Measurements from ENCODE around the gene FGFR2. TPM values are rescaled to one million over a fixed set of nuclear protein-coding genes. Genes with fewer than 3 reads are reported as not detected.

Gene FGFR2
- total RNA-seq, 1 donor from 2014 or later: 88.3 TPM

- DNase-seq (ENCODE audit: low spot score in 2 of 2, unreplicated experiment in 2 of 2): no peak
- Mint-ChIP-seq H3K4me3 (no peak overlapping the region), H3K9me3 (no peaks in the 10 kb centered on the region), H3K36me3 (peaks cover under 1% of the 10 kb centered on the region), H3K4me1 (peaks cover 68% of the 10 kb centered on the region), H3K27ac (peak overlapping the region; percentile 96), H3K27me3 (ENCODE audit: low read depth) (no peaks in the 10 kb centered on the region)
- TF ChIP-seq CTCF (IDR thresholded peaks at IDR 0.05; ENCODE audit: unreplicated experiment): no peak
Observed at GRCh38 chr10:121577568-121577967, 20.7 kb downstream of the FGFR2 start.

DNA sequence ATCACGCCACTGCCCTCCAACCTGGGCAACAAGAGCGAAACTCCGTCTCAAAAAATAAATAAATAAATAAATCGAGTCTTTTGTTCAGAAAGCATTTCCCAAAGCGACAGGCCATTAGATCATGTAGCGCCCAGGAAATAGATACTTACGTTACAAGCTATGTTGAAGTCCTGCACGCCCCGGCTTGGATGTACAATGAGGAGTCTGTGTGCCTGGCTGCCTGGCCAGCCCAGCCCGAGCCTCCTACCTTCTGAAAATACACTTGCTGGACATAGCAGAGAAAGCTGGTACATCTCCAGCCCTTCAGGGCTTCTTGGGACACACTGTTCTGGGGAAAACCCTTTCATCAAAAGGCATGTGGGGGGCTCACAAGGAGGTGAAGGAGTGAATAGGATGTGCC is 22.1 kb downstream of the FGFR2 start:
- Mint-ChIP-seq H3K36me3 (no peaks in the 10 kb centered on the region), H3K9me3 (no peaks in the 10 kb centered on the region), H3K4me1 (peaks cover 67% of the 10 kb centered on the region), H3K27me3 (ENCODE audit: low read depth) (no peaks in the 10 kb centered on the region), H3K4me3 (no peak overlapping the region), H3K27ac (peak overlapping the region; percentile 6)
- no peak for DNase-seq (ENCODE audit: low spot score in 2 of 2, unreplicated experiment in 2 of 2)
- no peak for TF ChIP-seq CTCF (IDR thresholded peaks at IDR 0.05; ENCODE audit: unreplicated experiment)

DNA sequence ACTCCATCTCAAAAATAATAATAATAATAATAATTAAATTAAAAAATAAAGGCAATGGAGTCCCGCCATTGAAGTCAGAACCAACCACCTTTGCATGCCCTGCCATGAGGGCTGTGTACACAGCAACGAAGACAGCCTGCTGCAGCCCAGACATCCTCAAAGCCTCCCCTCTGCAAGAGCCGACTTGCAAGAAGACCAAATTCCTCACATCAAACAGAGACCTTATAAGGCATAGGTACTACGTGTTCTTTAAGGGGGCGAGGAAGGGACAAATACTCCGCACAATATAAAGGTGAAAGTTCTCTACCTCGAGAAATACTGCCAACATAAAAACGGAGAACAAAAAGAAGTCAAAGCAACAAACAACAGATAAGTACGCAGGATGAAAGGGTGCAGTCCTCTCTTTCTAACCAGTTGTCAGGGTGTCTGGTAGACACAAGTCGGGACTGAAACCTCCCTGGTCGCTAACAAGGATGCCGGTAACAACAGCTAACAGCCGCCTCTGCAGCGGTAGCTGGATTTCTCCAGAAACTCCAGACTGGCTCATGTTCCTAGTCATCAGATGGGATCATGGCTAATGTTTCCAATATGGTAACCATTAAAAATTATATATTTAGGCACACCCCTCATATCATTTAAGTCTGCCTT is 23.6 kb downstream of the FGFR2 start:
- H3K4me1 Mint-ChIP-seq: peaks cover 62% of the 10 kb centered on the region

GRCh38 chr10:121573538-121573941 is 24.7 kb downstream of the FGFR2 start:
- H3K27me3 Mint-ChIP-seq (ENCODE audit: low read depth): no peaks in the 10 kb centered on the region
- no peaks in the 10 kb centered on the region for H3K36me3 Mint-ChIP-seq
- peak overlapping the region; percentile 80 for H3K27ac Mint-ChIP-seq
- peaks cover 58% of the 10 kb centered on the region for H3K4me1 Mint-ChIP-seq
- H3K9me3 Mint-ChIP-seq: no peaks in the 10 kb centered on the region
- peak overlapping the region; percentile 44 for H3K4me3 Mint-ChIP-seq
- TF ChIP-seq CTCF (IDR thresholded peaks at IDR 0.05; ENCODE audit: unreplicated experiment): no peak
- no peak for DNase-seq (ENCODE audit: low spot score in 2 of 2, unreplicated experiment in 2 of 2)

More for the DNA sequence above, 23.6 kb downstream of the FGFR2 start:
- no peaks in the 10 kb centered on the region for H3K36me3 Mint-ChIP-seq
- H3K27me3 Mint-ChIP-seq (ENCODE audit: low read depth): no peaks in the 10 kb centered on the region
- DNase-seq (ENCODE audit: low spot score in 2 of 2, unreplicated experiment in 2 of 2): no peak
- peak overlapping the region; percentile 89 for H3K27ac Mint-ChIP-seq
- H3K9me3 Mint-ChIP-seq: no peaks in the 10 kb centered on the region
- no peak for TF ChIP-seq CTCF (IDR thresholded peaks at IDR 0.05; ENCODE audit: unreplicated experiment)
- H3K4me3 Mint-ChIP-seq: peak overlapping the region; percentile 28

GRCh38 chr10:121572859-121573537 is 25.2 kb downstream of the FGFR2 start:
- DNase-seq (ENCODE audit: low spot score in 2 of 2, unreplicated experiment in 2 of 2): no peak
- Mint-ChIP-seq H3K36me3 (no peaks in the 10 kb centered on the region), H3K4me1 (peaks cover 58% of the 10 kb centered on the region), H3K27ac (peak overlapping the region; percentile 80), H3K4me3 (peak overlapping the region; percentile 44), H3K9me3 (no peaks in the 10 kb centered on the region), H3K27me3 (ENCODE audit: low read depth) (no peaks in the 10 kb centered on the region)
- no peak for TF ChIP-seq CTCF (IDR thresholded peaks at IDR 0.05; ENCODE audit: unreplicated experiment)
